Measurements from ENCODE around the gene SERPINH1.

SERPINH1 gene

DNA sequence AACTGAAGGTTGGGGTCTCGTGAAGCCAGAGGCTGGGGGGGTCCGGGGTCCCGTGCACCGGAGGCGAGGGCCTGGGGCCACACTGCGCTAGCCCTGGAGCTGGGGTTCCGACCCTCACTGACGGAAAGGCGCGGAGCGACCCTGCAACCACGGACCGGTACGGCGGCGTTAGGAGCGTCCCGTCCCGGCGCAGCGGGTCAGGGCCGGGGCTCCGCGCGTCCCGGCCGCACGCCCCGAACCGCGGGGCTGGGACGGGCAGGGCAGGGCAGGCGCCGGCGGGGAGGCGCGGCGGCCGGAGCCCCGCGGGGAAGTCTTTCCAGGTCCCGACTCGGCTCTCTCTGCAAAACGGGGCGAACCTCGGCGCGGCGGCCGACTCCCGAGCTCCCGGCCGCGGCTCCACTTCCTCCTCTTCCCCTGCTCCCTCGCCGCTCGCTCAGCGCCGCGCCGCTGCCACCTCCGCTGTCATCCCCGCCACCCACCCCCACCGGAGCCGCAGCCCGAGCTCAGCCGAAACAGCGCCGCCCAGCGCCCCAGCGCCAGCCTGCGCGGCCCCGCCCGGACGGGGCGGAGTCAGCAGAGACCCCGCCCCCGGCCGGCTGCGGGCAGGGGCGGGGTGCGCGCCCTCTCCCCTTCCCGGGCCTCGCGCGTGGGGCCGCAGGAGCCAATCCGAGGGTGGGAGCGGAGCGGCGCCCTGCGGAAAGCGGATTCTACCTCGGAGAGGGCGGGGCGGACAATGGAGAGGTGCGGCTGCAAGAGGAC is 36.4 kb upstream of the SERPINH1 start, which contains the start of gene GDPD5:
Gene GDPD5, minus strand, starts transcription at position 509 of the 759 bp plus-strand sequence. CDS start 48,206 bp downstream, outside the sequence.
- TF ChIP-seq, protein P1, sequence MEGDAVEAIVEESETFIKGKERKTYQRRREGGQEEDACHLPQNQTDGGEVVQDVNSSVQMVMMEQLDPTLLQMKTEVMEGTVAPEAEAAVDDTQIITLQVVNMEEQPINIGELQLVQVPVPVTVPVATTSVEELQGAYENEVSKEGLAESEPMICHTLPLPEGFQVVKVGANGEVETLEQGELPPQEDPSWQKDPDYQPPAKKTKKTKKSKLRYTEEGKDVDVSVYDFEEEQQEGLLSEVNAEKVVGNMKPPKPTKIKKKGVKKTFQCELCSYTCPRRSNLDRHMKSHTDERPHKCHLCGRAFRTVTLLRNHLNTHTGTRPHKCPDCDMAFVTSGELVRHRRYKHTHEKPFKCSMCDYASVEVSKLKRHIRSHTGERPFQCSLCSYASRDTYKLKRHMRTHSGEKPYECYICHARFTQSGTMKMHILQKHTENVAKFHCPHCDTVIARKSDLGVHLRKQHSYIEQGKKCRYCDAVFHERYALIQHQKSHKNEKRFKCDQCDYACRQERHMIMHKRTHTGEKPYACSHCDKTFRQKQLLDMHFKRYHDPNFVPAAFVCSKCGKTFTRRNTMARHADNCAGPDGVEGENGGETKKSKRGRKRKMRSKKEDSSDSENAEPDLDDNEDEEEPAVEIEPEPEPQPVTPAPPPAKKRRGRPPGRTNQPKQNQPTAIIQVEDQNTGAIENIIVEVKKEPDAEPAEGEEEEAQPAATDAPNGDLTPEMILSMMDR (IDR thresholded peaks at IDR 0.05; ENCODE audit: low read length): peak; percentile 53
- no peak for TF ChIP-seq EZH2 (IDR thresholded peaks at IDR 0.05; ENCODE audit: borderline replicate concordance, low read length)
- Histone ChIP-seq H3K27me3 (ENCODE audit: insufficient read depth, low read length) (no peaks in the 10 kb centered on the region; the same call in 1 of the 2 replicates), H3K79me2 (ENCODE audit: insufficient read depth, low read length) (no peaks in the 10 kb centered on the region), H2AFZ (ENCODE audit: low read length) (no peak within 1 kb of the TSS), H4K20me1 (ENCODE audit: insufficient read depth, low read length) (no peaks in the 10 kb centered on the region), H3K4me1 (ENCODE audit: insufficient read depth, low read length, severe bottlenecking) (peaks cover 14% of the 10 kb centered on the region), H3K9ac (ENCODE audit: low read length) (peak within 1 kb of the TSS; percentile 76), H3K36me3 (ENCODE audit: insufficient read depth, low read length) (no peaks in the 10 kb centered on the region), H3F3A (ENCODE audit: insufficient read depth, low read length) (no peaks in the 10 kb centered on the region), H3K4me2 (ENCODE audit: low read length) (peak within 1 kb of the TSS; percentile 71), H3K4me3 (ENCODE audit: low read depth, low read length, poor library complexity, severe bottlenecking) (peak within 1 kb of the TSS; percentile 74), H3K27ac (ENCODE audit: low read depth, low read length, poor library complexity, severe bottlenecking) (no peak within 1 kb of the TSS), H3K9me3 (ENCODE audit: low read length) (no peaks in the 10 kb centered on the region), H3K9me2 (ENCODE audit: low read depth, low read length) (no peaks in the 10 kb centered on the region)

DNA sequence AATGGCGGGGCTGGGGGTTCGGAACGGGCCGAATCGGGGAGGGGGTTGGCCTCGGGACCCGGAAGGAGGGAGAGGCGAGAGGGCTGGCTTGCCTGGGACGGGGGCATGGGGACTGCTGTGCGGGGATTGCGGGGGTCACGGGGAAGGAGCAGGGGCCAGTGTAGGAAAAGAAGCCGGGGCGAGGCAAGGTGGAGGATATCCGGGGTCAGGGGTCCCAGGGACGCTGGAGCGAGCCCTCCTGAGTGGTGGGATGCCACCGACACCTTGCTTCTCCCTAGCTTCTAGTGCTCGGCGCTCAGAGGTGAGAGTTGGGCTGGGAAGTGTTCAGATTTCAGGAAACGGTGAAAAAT is 35.9 kb upstream of the SERPINH1 start:
- no peaks in the 10 kb centered on the region for H3F3A ChIP-seq (ENCODE audit: insufficient read depth, low read length)
- H3K9ac ChIP-seq (ENCODE audit: low read length): peak overlapping the region; percentile 76
- no peaks in the 10 kb centered on the region for H3K36me3 ChIP-seq (ENCODE audit: insufficient read depth, low read length)
- H3K27ac ChIP-seq (ENCODE audit: low read depth, low read length, poor library complexity, severe bottlenecking): no peak overlapping the region
- no peaks in the 10 kb centered on the region for H3K79me2 ChIP-seq (ENCODE audit: insufficient read depth, low read length)
- no peaks in the 10 kb centered on the region for H3K9me3 ChIP-seq (ENCODE audit: low read length)
- no peaks in the 10 kb centered on the region for H4K20me1 ChIP-seq (ENCODE audit: insufficient read depth, low read length)
- no peaks in the 10 kb centered on the region for H3K9me2 ChIP-seq (ENCODE audit: low read depth, low read length)
- peak overlapping the region; percentile 71 for H3K4me2 ChIP-seq (ENCODE audit: low read length)
- no peak for TF ChIP-seq EZH2 (IDR thresholded peaks at IDR 0.05; ENCODE audit: borderline replicate concordance, low read length)
- TF ChIP-seq, protein P1 (IDR thresholded peaks at IDR 0.05; ENCODE audit: low read length): no peak
- H2AFZ ChIP-seq (ENCODE audit: low read length): no peak overlapping the region
- peaks cover 14% of the 10 kb centered on the region for H3K4me1 ChIP-seq (ENCODE audit: insufficient read depth, low read length, severe bottlenecking)
- peak overlapping the region; percentile 74 for H3K4me3 ChIP-seq (ENCODE audit: low read depth, low read length, poor library complexity, severe bottlenecking)
- H3K27me3 ChIP-seq (ENCODE audit: insufficient read depth, low read length): no peaks in the 10 kb centered on the region; the same call in 1 of the 2 replicates

DNA sequence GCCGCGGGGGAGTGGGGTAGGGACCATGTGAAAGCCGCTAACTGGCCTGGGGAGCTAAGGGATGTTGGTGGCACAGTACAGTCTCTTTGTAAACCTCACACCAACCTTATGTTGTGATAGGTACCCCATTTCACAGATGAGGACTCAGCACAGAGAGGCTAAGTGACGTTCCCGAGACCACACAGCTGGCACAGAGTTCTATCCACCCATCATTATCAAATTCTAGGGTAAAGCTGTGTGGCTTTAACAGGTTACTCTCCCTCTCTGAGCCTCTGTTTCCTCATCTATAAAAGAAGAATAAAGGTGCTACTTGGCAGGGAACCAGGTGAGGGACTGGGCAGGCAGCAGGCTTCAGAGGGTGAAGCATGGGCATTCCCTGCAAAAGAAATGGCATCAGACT is 34.9 kb upstream of the SERPINH1 start:
- Histone ChIP-seq H3K9me2 (ENCODE audit: low read depth, low read length) (no peaks in the 10 kb centered on the region), H3K4me1 (ENCODE audit: insufficient read depth, low read length, severe bottlenecking) (peaks cover 14% of the 10 kb centered on the region)

More for the DNA sequence above, 34.9 kb upstream of the SERPINH1 start:
- Histone ChIP-seq H3F3A (ENCODE audit: insufficient read depth, low read length) (no peaks in the 10 kb centered on the region), H3K27me3 (ENCODE audit: insufficient read depth, low read length) (no peaks in the 10 kb centered on the region; the same call in 1 of the 2 replicates), H3K27ac (ENCODE audit: low read depth, low read length, poor library complexity, severe bottlenecking) (no peak overlapping the region), H3K9ac (ENCODE audit: low read length) (no peak overlapping the region), H3K4me3 (ENCODE audit: low read depth, low read length, poor library complexity, severe bottlenecking) (no peak overlapping the region), H3K4me2 (ENCODE audit: low read length) (no peak overlapping the region), H4K20me1 (ENCODE audit: insufficient read depth, low read length) (no peaks in the 10 kb centered on the region), H2AFZ (ENCODE audit: low read length) (no peak overlapping the region), H3K36me3 (ENCODE audit: insufficient read depth, low read length) (no peaks in the 10 kb centered on the region), H3K9me3 (ENCODE audit: low read length) (no peaks in the 10 kb centered on the region), H3K79me2 (ENCODE audit: insufficient read depth, low read length) (no peaks in the 10 kb centered on the region)
- no peak for TF ChIP-seq EZH2 (IDR thresholded peaks at IDR 0.05; ENCODE audit: borderline replicate concordance, low read length)
- TF ChIP-seq, protein P1 (IDR thresholded peaks at IDR 0.05; ENCODE audit: low read length): no peak

All from OCI-LY1 (cell line).